Keratinocyte (primary cell): ENCODE measurements around the gene BEX3. TPM values are rescaled to one million over a fixed set of nuclear protein-coding genes. Genes with fewer than 3 reads are reported as not detected.
A peak's percentile ranks its signal among the peaks of the same experiment; 100 is the strongest.

ENCODE experiments used
- DNase-seq: peaks from one replicate; pipeline ENCODE4 v3.0.0-alpha.2; 2011; ENCODE audit warnings: low read depth, missing footprints, low spot score
- FAIRE-seq: peaks from 2 replicates; lab custom pipeline; 2011; peaks lifted over from hg19 to GRCh38; lab: Jason Lieb, UNC
- H2AFZ ChIP-seq: 2 replicates; pipeline ENCODE4 v1.6.0; 2012; ENCODE audit warnings: low read length, control low read depth, inconsistent platforms; ENCODE audit not compliant: control insufficient read depth
- H3K27ac ChIP-seq: 2 replicates; pipeline ENCODE4 v1.5.1; 2011; ENCODE audit warnings: low read length; ENCODE audit not compliant: control insufficient read depth, insufficient read depth
- H3K27me3 ChIP-seq: 3 replicates; pipeline ENCODE4 v1.6.0; 2011; ENCODE audit warnings: low read length; ENCODE audit not compliant: control insufficient read depth, insufficient read depth; ENCODE audit errors: extremely low read depth
- H3K36me3 ChIP-seq, 2 experiments: 2 replicates in 1 of 2; 3 replicates in 1 of 2; pipeline ENCODE4 v1.5.1; 2011; ENCODE audit warnings: low read length in 2 of 2, mild to moderate bottlenecking in 1 of 2; ENCODE audit not compliant: control insufficient read depth in 2 of 2, insufficient read depth in 2 of 2; ENCODE audit errors: extremely low read depth in 1 of 2
- H3K4me1 ChIP-seq: 3 replicates; pipeline ENCODE4 v1.5.1; 2011; ENCODE audit warnings: low read length; ENCODE audit not compliant: control insufficient read depth, insufficient read depth; ENCODE audit errors: extremely low read depth
- H3K4me2 ChIP-seq: 3 replicates; pipeline ENCODE4 v1.6.0; 2011; ENCODE audit warnings: low read depth, low read length; ENCODE audit not compliant: control insufficient read depth, insufficient read depth; ENCODE audit errors: extremely low read depth
- H3K4me3 ChIP-seq, 3 experiments: fragments of 200-600 bp in 1 of 3; sonication (generic) in 1 of 3; 2 replicates in 2 of 3; 3 replicates in 1 of 3; pipeline ENCODE4 v1.5.1; 2011 to 2016; ENCODE audit warnings: low read length in 3 of 3, mild to moderate bottlenecking in 3 of 3, control low read depth in 2 of 3, inconsistent platforms in 1 of 3, low read depth in 1 of 3, mixed read lengths in 1 of 3, mixed run types in 1 of 3, moderate library complexity in 1 of 3; ENCODE audit not compliant: control insufficient read depth in 2 of 3, insufficient read depth in 2 of 3; ENCODE audit errors: extremely low read depth in 1 of 3
- H3K79me2 ChIP-seq: 2 replicates; pipeline ENCODE4 v1.6.0; 2012; ENCODE audit warnings: low read length; ENCODE audit not compliant: control insufficient read depth, insufficient read depth
- H3K9ac ChIP-seq: 3 replicates; pipeline ENCODE4 v1.6.0; 2011; ENCODE audit warnings: low read length; ENCODE audit not compliant: control insufficient read depth, insufficient read depth; ENCODE audit errors: extremely low read depth
- H3K9me1 ChIP-seq: 3 replicates; pipeline ENCODE4 v1.6.0; 2011; ENCODE audit warnings: low read length; ENCODE audit not compliant: control insufficient read depth, insufficient read depth; ENCODE audit errors: extremely low read depth
- H3K9me3 ChIP-seq: 2 replicates; pipeline ENCODE4 v1.5.1; 2012; ENCODE audit warnings: low read depth, low read length; ENCODE audit not compliant: control insufficient read depth
- H4K20me1 ChIP-seq: 3 replicates; pipeline ENCODE4 v1.6.0; 2011; ENCODE audit warnings: low read length; ENCODE audit not compliant: control insufficient read depth, insufficient read depth; ENCODE audit errors: extremely low read depth
- EZH2 ChIP-seq: IDR thresholded peaks from one replicate; pipeline ENCODE4 v1.6.1; 2012; ENCODE audit warnings: inconsistent platforms, mild to moderate bottlenecking, low read length, moderate library complexity
- dilution Hi-C: fragments of 300-500 bp; cut with MboI; formaldehyde crosslinking; loops from one replicate; pipeline ENCODE4 v1.7.0; 2020; ENCODE audit warnings: low sequenced_read_pairs; ENCODE audit not compliant: extremely low pct_ligation_motif_present
- polyA plus RNA-seq, 5 experiments: library from polyadenylated mRNA; depleted of rRNA in 3 of 5; stranded (reverse) in 3 of 5; stranded (forward) in 1 of 5; unstranded in 1 of 5; fragments of >200 nt; gene quantifications; 1 replicate in 1 of 5; 2 replicates in 3 of 5; 3 replicates in 1 of 5; pipeline versions ENCODE4 v1.2.1 to v1.2.3, GENCODE V29; 2011 to 2012; ENCODE audit warnings: missing spikeins in 2 of 5, low read depth in 1 of 5, low replicate concordance in 1 of 5
- TF ChIP-seq, protein P1 (sequence below), 3 experiments: IDR thresholded peaks in 1 of 3; conservative IDR thresholded peaks in 1 of 3; optimal IDR thresholded peaks in 1 of 3; 2 replicates in 2 of 3; 3 replicates in 1 of 3; pipeline versions ENCODE3 to v1.5.1; 2011; ENCODE audit warnings: low read length in 3 of 3, mild to moderate bottlenecking in 3 of 3, moderate library complexity in 2 of 3, control low read depth in 1 of 3, inconsistent platforms in 1 of 3; ENCODE audit not compliant: insufficient read depth in 2 of 3; ENCODE audit errors: extremely low read depth in 1 of 3

BEX3 gene
- polyA plus RNA-seq, 1 donor (not counting 4 experiments of a cell fraction or from before 2014, with no cell fraction given), result 264 TPM

GRCh38 chrX:103347682-103348397, 28.5 kb upstream of the BEX3 start:
- H3K4me3 ChIP-seq, result no peak overlapping the region
- H3K27ac ChIP-seq, result no peak overlapping the region
- no peak overlapping the region for H2AFZ ChIP-seq
- no peak overlapping the region for H3K4me2 ChIP-seq
- TF ChIP-seq, protein P1, sequence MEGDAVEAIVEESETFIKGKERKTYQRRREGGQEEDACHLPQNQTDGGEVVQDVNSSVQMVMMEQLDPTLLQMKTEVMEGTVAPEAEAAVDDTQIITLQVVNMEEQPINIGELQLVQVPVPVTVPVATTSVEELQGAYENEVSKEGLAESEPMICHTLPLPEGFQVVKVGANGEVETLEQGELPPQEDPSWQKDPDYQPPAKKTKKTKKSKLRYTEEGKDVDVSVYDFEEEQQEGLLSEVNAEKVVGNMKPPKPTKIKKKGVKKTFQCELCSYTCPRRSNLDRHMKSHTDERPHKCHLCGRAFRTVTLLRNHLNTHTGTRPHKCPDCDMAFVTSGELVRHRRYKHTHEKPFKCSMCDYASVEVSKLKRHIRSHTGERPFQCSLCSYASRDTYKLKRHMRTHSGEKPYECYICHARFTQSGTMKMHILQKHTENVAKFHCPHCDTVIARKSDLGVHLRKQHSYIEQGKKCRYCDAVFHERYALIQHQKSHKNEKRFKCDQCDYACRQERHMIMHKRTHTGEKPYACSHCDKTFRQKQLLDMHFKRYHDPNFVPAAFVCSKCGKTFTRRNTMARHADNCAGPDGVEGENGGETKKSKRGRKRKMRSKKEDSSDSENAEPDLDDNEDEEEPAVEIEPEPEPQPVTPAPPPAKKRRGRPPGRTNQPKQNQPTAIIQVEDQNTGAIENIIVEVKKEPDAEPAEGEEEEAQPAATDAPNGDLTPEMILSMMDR (optimal IDR thresholded peaks at IDR 0.05 in 1 of 3, IDR thresholded peaks at IDR 0.05 in 1 of 3, conservative IDR thresholded peaks at IDR 0.05 in 1 of 3; ENCODE audit: extremely low read depth in 1 of 3, insufficient read depth in 2 of 3, low read length in 3 of 3), result no peak
- no peak for TF ChIP-seq EZH2
- no peaks in the 10 kb centered on the region for H3K4me1 ChIP-seq
- no peaks in the 10 kb centered on the region for H3K27me3 ChIP-seq
- DNase-seq, result no peak
- no peak overlapping the region for H3K9ac ChIP-seq
- FAIRE-seq, result no peak
- dilution Hi-C loops, result no loop called here
- H4K20me1 ChIP-seq, result no peaks in the 10 kb centered on the region
- no peaks in the 10 kb centered on the region for H3K9me1 ChIP-seq
- no peaks in the 10 kb centered on the region for H3K79me2 ChIP-seq
- no peaks in the 10 kb centered on the region for H3K9me3 ChIP-seq
- no peaks in the 10 kb centered on the region for H3K36me3 ChIP-seq

GRCh38 chrX:103356130-103356798, 20.1 kb upstream of the BEX3 start, which contains the start of gene TCEAL9:
Gene TCEAL9, plus strand, starts transcription at chrX:103356506. Its CDS starts 1,179 bp downstream, at chrX:103357685.
- H3K4me3 ChIP-seq, result peak within 1 kb of the TSS; percentile 53 to 82 (median 77)
- H3K4me2 ChIP-seq, result peak within 1 kb of the TSS; percentile 70
- peak within 1 kb of the TSS; percentile 79 for H3K27ac ChIP-seq
- no peaks in the 10 kb centered on the region for H3K36me3 ChIP-seq
- TF ChIP-seq, protein P1 (optimal IDR thresholded peaks at IDR 0.05 in 1 of 3, IDR thresholded peaks at IDR 0.05 in 1 of 3, conservative IDR thresholded peaks at IDR 0.05 in 1 of 3; ENCODE audit: extremely low read depth in 1 of 3, insufficient read depth in 2 of 3, low read length in 3 of 3), result no peak
- no peak for TF ChIP-seq EZH2
- H3K27me3 ChIP-seq, result peaks cover 5% of the 10 kb centered on the region
- H3K9me1 ChIP-seq, result no peaks in the 10 kb centered on the region
- no peaks in the 10 kb centered on the region for H3K9me3 ChIP-seq
- H3K79me2 ChIP-seq, result peaks cover 12% of the 10 kb centered on the region
- no peaks in the 10 kb centered on the region for H4K20me1 ChIP-seq
- no peaks in the 10 kb centered on the region for H3K4me1 ChIP-seq
- peak within 1 kb of the TSS; percentile 79 for H2AFZ ChIP-seq
- DNase-seq, result no peak
- FAIRE-seq, result peak; percentile 26
- H3K9ac ChIP-seq, result peak within 1 kb of the TSS; percentile 82
- dilution Hi-C loops, result no loop called here
